Measurements from ENCODE around the gene FBXO28. TPM values are rescaled to one million over a fixed set of nuclear protein-coding genes. Genes with fewer than 3 reads are reported as not detected.
A peak's percentile ranks its signal among the peaks of the same experiment; 100 is the strongest.

Gene FBXO28
- polyA plus RNA-seq, 6 donors from 2014 or later: 22.7 to 37.2 (median 25.8) TPM

- no peak for ATAC-seq (ENCODE audit: low read depth in 2 of 2)
- peaks cover 0 to 4% (median 0%) of the 10 kb centered on the region in 7 donors for H3K9me3 Mint-ChIP-seq
- H3K36me3 Mint-ChIP-seq: peaks cover 0 to 7% of the 10 kb centered on the region in 2 donors
- H3K4me1 Mint-ChIP-seq: peaks cover 26 to 81% (median 64%) of the 10 kb centered on the region in 3 donors
- no peak for DNase-seq
- H3K4me3 Mint-ChIP-seq: peak overlapping the region; percentile 83 to 96 (median 89)
- peak overlapping the region in 5 of 6 donors; percentile 6 to 98 (median 89) for H3K27ac Mint-ChIP-seq
- no peaks in the 10 kb centered on the region for H3K27me3 Mint-ChIP-seq
These were observed 71.3 kb downstream of the FBXO28 start for GRCh38 chr1:224185208-224185607.

GRCh38 chr1:224188286-224188685 lies 74.4 kb downstream of the FBXO28 start:
- Mint-ChIP-seq H3K27ac (peak overlapping the region in 1 of 6 donors; percentile 56), H3K4me3 (peak overlapping the region in 2 of 8 donors; percentile 18 to 48), H3K9me3 (peaks cover 0 to 4% (median 0%) of the 10 kb centered on the region in 7 donors), H3K36me3 (peaks cover 0 to 12% of the 10 kb centered on the region in 2 donors), H3K27me3 (no peaks in the 10 kb centered on the region), H3K4me1 (peaks cover 18 to 69% (median 45%) of the 10 kb centered on the region in 3 donors)
- no peak for ATAC-seq (ENCODE audit: low read depth in 2 of 2)
- DNase-seq: no peak

GRCh38 chr1:224189561-224189960 lies 75.7 kb downstream of the FBXO28 start:
- H3K27ac Mint-ChIP-seq: no peak overlapping the region
- H3K36me3 Mint-ChIP-seq: peaks cover 0 to 16% of the 10 kb centered on the region in 2 donors
- H3K4me1 Mint-ChIP-seq: peaks cover 13 to 70% (median 40%) of the 10 kb centered on the region in 3 donors
- DNase-seq (no peak), ATAC-seq (ENCODE audit: low read depth in 2 of 2) (no peak)
- no peaks in the 10 kb centered on the region for H3K27me3 Mint-ChIP-seq
- H3K4me3 Mint-ChIP-seq: no peak overlapping the region
- peaks cover 0 to 4% (median 0%) of the 10 kb centered on the region in 7 donors for H3K9me3 Mint-ChIP-seq

GRCh38 chr1:224192082-224192788 lies 78.3 kb downstream of the FBXO28 start:
- peaks cover 7 to 51% (median 19%) of the 10 kb centered on the region in 3 donors for H3K4me1 Mint-ChIP-seq
- DNase-seq: no peak
- H3K9me3 Mint-ChIP-seq: peaks cover 0 to 4% (median 0%) of the 10 kb centered on the region in 7 donors
- no peak overlapping the region for H3K4me3 Mint-ChIP-seq
- H3K36me3 Mint-ChIP-seq: peaks cover 7 to 25% of the 10 kb centered on the region in 2 donors
- no peaks in the 10 kb centered on the region for H3K27me3 Mint-ChIP-seq
- peak; percentile 84 to 89 for ATAC-seq (ENCODE audit: low read depth in 2 of 2)
- H3K27ac Mint-ChIP-seq: peak overlapping the region in 5 of 6 donors; percentile 12 to 78 (median 58)

- no peak overlapping the region for H3K4me3 Mint-ChIP-seq
- H3K4me1 Mint-ChIP-seq: peaks cover 6 to 49% (median 16%) of the 10 kb centered on the region in 3 donors
- peaks cover 7 to 22% of the 10 kb centered on the region in 2 donors for H3K36me3 Mint-ChIP-seq
- peak overlapping the region in 2 of 6 donors; percentile 36 to 69 for H3K27ac Mint-ChIP-seq
- ATAC-seq (ENCODE audit: low read depth in 2 of 2) (no peak), DNase-seq (no peak)
- H3K27me3 Mint-ChIP-seq: no peaks in the 10 kb centered on the region
- H3K9me3 Mint-ChIP-seq: peaks cover 0 to 1% (median 0%) of the 10 kb centered on the region in 7 donors
These were observed 79.5 kb downstream of the FBXO28 start for GRCh38 chr1:224193319-224193966.

- peak overlapping the region in 4 of 6 donors; percentile 39 to 81 (median 54) for H3K27ac Mint-ChIP-seq
- H3K4me3 Mint-ChIP-seq: no peak overlapping the region
- peaks cover 7 to 36% (median 19%) of the 10 kb centered on the region in 3 donors for H3K4me1 Mint-ChIP-seq
- no peaks in the 10 kb centered on the region for H3K27me3 Mint-ChIP-seq
- H3K36me3 Mint-ChIP-seq: peaks cover 7 to 17% of the 10 kb centered on the region in 2 donors
- no peaks in the 10 kb centered on the region for H3K9me3 Mint-ChIP-seq
- ATAC-seq (ENCODE audit: low read depth in 2 of 2) (no peak), DNase-seq (no peak)
These were observed 83.1 kb downstream of the FBXO28 start for GRCh38 chr1:224196813-224197600.

- Mint-ChIP-seq H3K9me3 (no peaks in the 10 kb centered on the region), H3K4me1 (peaks cover 15 to 42% (median 32%) of the 10 kb centered on the region in 3 donors), H3K27me3 (no peaks in the 10 kb centered on the region), H3K36me3 (peaks cover 7 to 13% of the 10 kb centered on the region in 2 donors), H3K4me3 (no peak overlapping the region), H3K27ac (peak overlapping the region in 5 of 6 donors; percentile 8 to 93 (median 83))
- no peak for ATAC-seq (ENCODE audit: low read depth in 2 of 2)
- DNase-seq: no peak
These were observed 84.7 kb downstream of the FBXO28 start for GRCh38 chr1:224198572-224198971.

GRCh38 chr1:224199679-224200078 lies 85.8 kb downstream of the FBXO28 start:
- peaks cover 7 to 9% of the 10 kb centered on the region in 2 donors for H3K36me3 Mint-ChIP-seq
- H3K4me3 Mint-ChIP-seq: no peak overlapping the region
- H3K27me3 Mint-ChIP-seq: no peaks in the 10 kb centered on the region
- H3K9me3 Mint-ChIP-seq: no peaks in the 10 kb centered on the region
- peak overlapping the region in 1 of 6 donors; percentile 42 for H3K27ac Mint-ChIP-seq
- DNase-seq: no peak
- H3K4me1 Mint-ChIP-seq: peaks cover 22 to 41% (median 41%) of the 10 kb centered on the region in 3 donors
- ATAC-seq (ENCODE audit: low read depth in 2 of 2): no peak

GRCh38 chr1:224201383-224201782 lies 87.5 kb downstream of the FBXO28 start:
- H3K27me3 Mint-ChIP-seq: no peaks in the 10 kb centered on the region
- no peaks in the 10 kb centered on the region for H3K36me3 Mint-ChIP-seq
- H3K9me3 Mint-ChIP-seq: no peaks in the 10 kb centered on the region
- peaks cover 29 to 53% (median 48%) of the 10 kb centered on the region in 3 donors for H3K4me1 Mint-ChIP-seq
- peak overlapping the region in 1 of 8 donors; percentile 13 for H3K4me3 Mint-ChIP-seq
- peak overlapping the region in 2 of 6 donors; percentile 49 to 69 for H3K27ac Mint-ChIP-seq
- DNase-seq (no peak), ATAC-seq (ENCODE audit: low read depth in 2 of 2) (no peak)

- H3K9me3 Mint-ChIP-seq: no peaks in the 10 kb centered on the region
- H3K27ac Mint-ChIP-seq: peak overlapping the region in 1 of 6 donors; percentile 79
- H3K4me3 Mint-ChIP-seq: peak overlapping the region in 1 of 8 donors; percentile 13
These were observed 87.9 kb downstream of the FBXO28 start for GRCh38 chr1:224201853-224202252.

GRCh38 chr1:224203243-224204016 lies 89.5 kb downstream of the FBXO28 start:
- DNase-seq (peak; percentile 79), ATAC-seq (ENCODE audit: low read depth in 2 of 2) (peak; percentile 91 to 93)
- peak overlapping the region; percentile 50 to 88 (median 76) for H3K4me3 Mint-ChIP-seq
- H3K27ac Mint-ChIP-seq: peak overlapping the region; percentile 80 to 97 (median 94)
- H3K4me1 Mint-ChIP-seq: peaks cover 29 to 51% (median 44%) of the 10 kb centered on the region in 3 donors
- no peaks in the 10 kb centered on the region for H3K9me3 Mint-ChIP-seq
- H3K36me3 Mint-ChIP-seq: no peaks in the 10 kb centered on the region
- no peaks in the 10 kb centered on the region for H3K27me3 Mint-ChIP-seq

More at GRCh38 chr1:224201853-224202252, 87.9 kb downstream of the FBXO28 start:
- no peaks in the 10 kb centered on the region for H3K36me3 Mint-ChIP-seq
- ATAC-seq (ENCODE audit: low read depth in 2 of 2) (no peak), DNase-seq (no peak)
- H3K27me3 Mint-ChIP-seq: no peaks in the 10 kb centered on the region
- peaks cover 29 to 55% (median 48%) of the 10 kb centered on the region in 3 donors for H3K4me1 Mint-ChIP-seq

- H3K4me1 Mint-ChIP-seq: peaks cover 33 to 66% (median 55%) of the 10 kb centered on the region in 3 donors
- peak overlapping the region; percentile 59 to 85 (median 79) for H3K4me3 Mint-ChIP-seq
- no peaks in the 10 kb centered on the region for H3K9me3 Mint-ChIP-seq
- DNase-seq (no peak), ATAC-seq (ENCODE audit: low read depth in 2 of 2) (peak; percentile 33 to 44)
- H3K36me3 Mint-ChIP-seq: no peaks in the 10 kb centered on the region
- peak overlapping the region; percentile 60 to 95 (median 90) for H3K27ac Mint-ChIP-seq
- H3K27me3 Mint-ChIP-seq: no peaks in the 10 kb centered on the region
These were observed 91.5 kb downstream of the FBXO28 start for GRCh38 chr1:224205438-224205840.

Data from naive B cell (primary cell).